AG04449 (cell line): Measurements from ENCODE around the gene LRRC46.
A peak's percentile ranks its signal among the peaks of the same experiment; 100 is the strongest.

Experiments used
- CTCF ChIA-PET: fragments of 350-600 bp; formaldehyde crosslinking; extraction: SDS; loops from one replicate; lab custom pipeline; 2021; ENCODE audit warnings: antibody characterized with exemption; lab: Yijun Ruan, JAX
- POLR2A ChIA-PET: fragments of 400-600, 350-600 bp; formaldehyde crosslinking; extraction: SDS; loops from one replicate; lab custom pipeline; 2020; ENCODE audit warnings: antibody characterized with exemption, inconsistent platforms; lab: Yijun Ruan, JAX
- DNase-seq: peaks from one replicate; pipeline ENCODE4 v3.0.0-alpha.2; 2010; ENCODE audit warnings: low read depth, low spot score
- H3K4me3 ChIP-seq: 2 replicates; pipeline ENCODE4 v1.5.1; 2011; ENCODE audit warnings: low read depth, mild to moderate bottlenecking, control low read depth, low read length
- CTCF ChIP-seq: IDR thresholded peaks from one replicate; pipeline ENCODE4 v1.5.1; 2011; ENCODE audit warnings: mild to moderate bottlenecking, moderate library complexity, low read length, control low read depth, inconsistent platforms; ENCODE audit not compliant: insufficient read depth; ENCODE audit errors: missing control alignments

Gene LRRC46

DNA sequence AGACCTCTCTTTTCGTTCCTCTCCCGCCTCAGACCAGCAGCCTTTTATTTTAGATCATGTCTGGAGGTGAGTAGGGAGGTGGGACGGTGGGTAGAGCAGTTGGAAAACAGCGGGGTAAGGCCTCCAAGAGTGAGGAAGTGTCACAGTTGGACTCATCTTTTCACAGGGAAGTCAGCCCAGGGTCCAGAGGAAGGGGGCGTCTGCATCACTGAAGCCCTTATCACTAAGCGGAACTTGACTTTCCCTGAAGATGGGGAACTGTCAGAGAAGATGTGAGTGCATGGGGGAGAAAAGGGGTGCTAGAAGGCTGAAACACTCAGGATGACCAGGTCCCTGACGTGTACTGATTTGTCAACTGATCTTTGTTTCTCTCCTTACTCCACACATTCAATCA is 461 bp downstream of the LRRC46 start:
- no peak for DNase-seq
- no peak for TF ChIP-seq CTCF
- POLR2A ChIA-PET = interaction anchor here (0.6 to 1.7 kb wide), 11 partner anchors 9 to 208 kb away, joined by 3 to 15 read pairs (median 4); partner anchors contain the start of genes OSBPL7 and SCRN2
- CTCF ChIA-PET = interaction anchor here (1.6 to 2.8 kb wide), 7 partner anchors 10 to 115 kb away, joined by 3 to 34 read pairs (median 8); partner anchors contain the start of genes OSBPL7 and SCRN2
- H3K4me3 ChIP-seq = peak overlapping the region; percentile 64

DNA sequence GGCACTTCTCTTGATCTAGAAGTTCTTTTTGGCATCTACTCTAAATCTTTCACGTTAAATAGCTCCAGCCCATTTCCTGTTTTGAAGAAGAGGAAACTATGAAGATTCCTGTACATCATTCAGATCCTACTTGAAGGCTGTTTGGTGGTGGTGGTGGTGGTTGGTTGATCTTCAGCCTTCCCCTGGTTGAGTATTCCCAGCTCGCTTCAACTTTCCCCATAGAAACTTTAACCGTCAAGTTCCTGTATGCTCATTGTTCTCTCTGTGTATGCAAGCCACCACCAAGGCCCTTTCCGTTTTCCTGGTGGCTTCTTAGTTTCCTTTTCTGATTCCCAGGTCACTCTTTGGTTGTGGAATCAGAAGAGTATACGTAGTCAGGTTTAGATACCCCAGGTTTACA is 3.3 kb downstream of the LRRC46 start:
- no peak for TF ChIP-seq CTCF
- CTCF ChIA-PET = interaction anchor here (0.9 to 32.3 kb wide), 3 partner anchors 10 to 52 kb away, joined by 3 to 1547 read pairs (median 3); partner anchors contain the start of gene SP2
- DNase-seq = no peak
- POLR2A ChIA-PET = no interaction called here
- H3K4me3 ChIP-seq = no peak overlapping the region

DNA sequence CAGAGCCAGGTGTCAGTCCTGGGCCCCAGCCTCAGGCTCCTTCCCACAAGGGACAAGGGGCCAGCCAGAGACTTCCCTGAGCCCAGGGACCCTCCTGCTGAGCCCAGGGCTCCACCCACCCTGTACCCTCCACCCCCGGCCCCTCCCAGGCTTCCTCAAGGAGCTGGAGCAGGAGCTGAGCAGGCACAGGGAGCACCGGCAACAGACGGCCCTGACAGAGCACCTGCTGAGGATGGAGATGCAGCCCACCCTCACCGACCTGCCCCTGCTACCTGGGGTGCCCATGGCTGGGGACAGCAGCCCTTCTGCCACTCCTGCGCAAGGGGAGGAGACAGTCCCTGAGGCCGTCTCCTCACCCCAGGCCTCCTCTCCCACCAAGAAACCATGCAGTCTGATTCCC is 5.1 kb downstream of the LRRC46 start:
- POLR2A ChIA-PET = no interaction called here
- CTCF ChIA-PET = interaction anchor here (1.2 to 32.3 kb wide), 6 partner anchors 10 to 113 kb away, joined by 3 to 1547 read pairs (median 6); partner anchors contain the start of gene SP2
- no peak for TF ChIP-seq CTCF
- H3K4me3 ChIP-seq = no peak overlapping the region
- DNase-seq = no peak

DNA sequence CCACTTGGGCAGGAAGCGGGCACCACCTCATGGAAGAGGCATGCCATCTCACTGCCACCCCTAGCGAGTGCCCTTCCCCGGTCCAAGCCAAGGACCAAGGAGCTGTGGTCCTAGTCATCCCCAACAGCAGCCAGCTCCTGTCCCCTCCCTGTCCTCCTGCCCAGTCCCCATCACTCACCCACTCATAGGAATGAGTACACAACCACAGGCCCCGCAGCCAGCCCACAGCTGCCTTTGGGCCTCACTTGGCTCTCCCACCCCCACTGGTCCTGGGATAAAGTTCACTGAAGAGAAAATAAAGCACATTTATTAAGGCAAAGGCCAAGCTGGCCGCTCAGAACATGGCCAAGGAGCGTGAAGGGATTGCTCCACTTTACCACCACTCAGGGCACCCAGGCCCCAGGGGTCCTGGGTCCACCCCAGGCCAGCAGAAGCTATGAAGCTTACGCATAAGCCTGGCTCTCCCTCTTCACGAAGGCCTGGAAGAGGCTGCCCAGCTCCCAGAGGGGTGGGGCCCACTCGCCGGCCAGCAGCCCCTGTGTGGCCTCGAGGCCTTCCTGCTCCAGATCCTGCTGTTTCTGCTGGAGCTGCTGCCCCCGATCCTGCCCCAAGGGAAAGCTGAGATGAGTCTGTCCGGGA is 6.0 kb downstream of the LRRC46 start:
- CTCF ChIA-PET = interaction anchor here (0.9 to 32.3 kb wide), 6 partner anchors 9 to 133 kb away, joined by 3 to 1547 read pairs (median 5); partner anchors contain the start of genes SP2 and SP6
- no peak for TF ChIP-seq CTCF
- DNase-seq = no peak
- H3K4me3 ChIP-seq = no peak overlapping the region
- POLR2A ChIA-PET = interaction anchor here (1.0 kb wide), 1 partner anchor 58 kb away, joined by 3 read pairs; the partner anchor contains the start of gene SP2

GRCh38 chr17:47838636-47839035 is 7.2 kb downstream of the LRRC46 start:
- POLR2A ChIA-PET = interaction anchor here (0.5 kb wide), 1 partner anchor 25 kb away, joined by 4 read pairs; no protein-coding TSS in a partner anchor

More at GRCh38 chr17:47838636-47839035, 7.2 kb downstream of the LRRC46 start:
- CTCF ChIA-PET = interaction anchor here (1.4 to 32.3 kb wide), 4 partner anchors 13 to 179 kb away, joined by 3 to 1547 read pairs (median 161); partner anchors contain the start of genes SP2 and SP6
- no peak for DNase-seq
- H3K4me3 ChIP-seq = no peak overlapping the region
- TF ChIP-seq CTCF = no peak
